DMS153 treated with DMSO at 0.1 percent for 48 hours (cell line): Measurements from ENCODE around the gene SDHD.
A peak's percentile ranks its signal among the peaks of the same experiment; 100 is the strongest.
"Not testable (repeated sequence)": the region's sequence is repeated elsewhere in the genome, so short reads cannot be mapped to it uniquely, and the experiment has no call there.

Experiments used
- DNase-seq: peaks from one replicate; lab custom pipeline; 2025; ENCODE audit not compliant: unreplicated experiment; lab: John Stamatoyannopoulos, UW

Gene SDHD

GRCh38 chr11:112086422-112087191 lies at the start of gene SDHD, which contains the start of gene TIMM8B:
Gene SDHD, plus strand, starts transcription at chr11:112086873. Its CDS starts 35 bp downstream, at chr11:112086908.
Gene TIMM8B, minus strand, starts transcription at chr11:112086756. Its CDS starts 33 bp downstream, at chr11:112086723.
- peak; percentile 95 for DNase-seq

GRCh38 chr11:112037527-112037926 lies 49.1 kb upstream of the SDHD start:
- DNase-seq, result no peak

GRCh38 chr11:112042161-112042960 lies 44.3 kb upstream of the SDHD start:
- DNase-seq, result no peak

GRCh38 chr11:112042961-112043304 lies 43.7 kb upstream of the SDHD start:
- no peak for DNase-seq

GRCh38 chr11:112044961-112045360 lies 41.7 kb upstream of the SDHD start:
- no peak for DNase-seq

- DNase-seq, result not testable (repeated sequence)
These were observed 40.0 kb upstream of the SDHD start for GRCh38 chr11:112046647-112047046.

- not testable (repeated sequence) for DNase-seq
These were observed 38.4 kb upstream of the SDHD start for GRCh38 chr11:112048256-112048655.

- DNase-seq, result no peak
These were observed 36.9 kb upstream of the SDHD start for GRCh38 chr11:112049777-112050176.

- DNase-seq, result no peak
These were observed 36.0 kb upstream of the SDHD start for GRCh38 chr11:112050721-112051120.

- no peak for DNase-seq
These were observed 34.9 kb upstream of the SDHD start for GRCh38 chr11:112051768-112052167.

GRCh38 chr11:112057170-112057569 lies 29.5 kb upstream of the SDHD start:
- DNase-seq, result no peak

GRCh38 chr11:112058103-112058502 lies 28.6 kb upstream of the SDHD start:
- no peak for DNase-seq

- DNase-seq, result no peak
These were observed 23.8 kb upstream of the SDHD start for GRCh38 chr11:112062923-112063322.

- DNase-seq, result peak; percentile 77
These were observed 12.5 kb upstream of the SDHD start, which contains the start of the genes NKAPD1 and PIH1D2 for GRCh38 chr11:112073941-112074811. Gene NKAPD1, plus strand, starts transcription at chr11:112074299. Its CDS starts 1,276 bp downstream, at chr11:112075575. Gene PIH1D2, minus strand, starts transcription at chr11:112074017. Its CDS starts 843 bp downstream, at chr11:112073174.

GRCh38 chr11:112082729-112083128 lies 3.9 kb upstream of the SDHD start:
- DNase-seq, result no peak

GRCh38 chr11:112085822-112086421 lies 751 bp upstream of the SDHD start:
- DNase-seq, result peak; percentile 39

- DNase-seq, result no peak
These were observed 539 bp downstream of the SDHD start for GRCh38 chr11:112087212-112087611.

GRCh38 chr11:112095302-112095701 lies 8.6 kb downstream of the SDHD start:
- DNase-seq, result not testable (repeated sequence)

- no peak for DNase-seq
These were observed 9.5 kb downstream of the SDHD start for GRCh38 chr11:112096194-112096593.

GRCh38 chr11:112097734-112098528 lies 11.3 kb downstream of the SDHD start:
- DNase-seq, result no peak
